H1 (cell line): ENCODE measurements around the gene THEMIS. TPM values are rescaled to one million over a fixed set of nuclear protein-coding genes. Genes with fewer than 3 reads are reported as not detected.

Source experiments
- BRCA1 ChIP-seq: IDR thresholded peaks from 2 replicates; pipeline ENCODE4 v1.6.1; 2012; ENCODE audit warnings: low read depth, low read length, improper control_type of control experiment
- CHD2 ChIP-seq: IDR thresholded peaks from 2 replicates; pipeline ENCODE4 v1.6.1; 2012; ENCODE audit warnings: low read length, improper control_type of control experiment
- RFX5 ChIP-seq: IDR thresholded peaks from 2 replicates; pipeline ENCODE4 v1.6.1; 2011; ENCODE audit warnings: low read depth, low read length, improper control_type of control experiment, borderline replicate concordance
- SIX5 ChIP-seq: IDR thresholded peaks from 2 replicates; pipeline ENCODE4 v1.6.1; 2011; ENCODE audit warnings: mild to moderate bottlenecking, low read depth, low read length
- polyA plus RNA-seq, 7 experiments: library from polyadenylated mRNA; depleted of rRNA in 3 of 7; stranded (reverse) in 5 of 7; unstranded in 2 of 7; fragments of >200 nt in 5 of 7; fragments of 200-250 nt in 2 of 7; gene quantifications; 1 replicate in 5 of 7; 2 replicates in 1 of 7; 4 replicates in 1 of 7; pipeline versions ENCODE4 v1.2.1 to v1.2.3, GENCODE V29; 2011 to 2013; ENCODE audit warnings: missing spikeins in 2 of 7, mixed read lengths in 2 of 7
- total RNA-seq: library from RNA; stranded (reverse); fragmentation: NEBNext Ultra II Directional; extraction: Animal tissue kit (Norgen Biotek cat#: 25700); gene quantifications from 2 replicates; pipeline ENCODE4 v1.2.1, GENCODE V29; 2021
- TF ChIP-seq, protein P1 (sequence below): fragments of 300-600 bp; sonication (generic); IDR thresholded peaks from 2 replicates; pipeline ENCODE4 v1.7.1; 2012; ENCODE audit warnings: low read length, moderate library complexity, mild to moderate bottlenecking, inconsistent platforms; ENCODE audit not compliant: insufficient replicate concordance

The THEMIS gene
- total and polyA plus RNA-seq, 2 of the 8 experiments (the other 6 are each of a cell fraction or from before 2014, with no cell fraction given): not detected

DNA sequence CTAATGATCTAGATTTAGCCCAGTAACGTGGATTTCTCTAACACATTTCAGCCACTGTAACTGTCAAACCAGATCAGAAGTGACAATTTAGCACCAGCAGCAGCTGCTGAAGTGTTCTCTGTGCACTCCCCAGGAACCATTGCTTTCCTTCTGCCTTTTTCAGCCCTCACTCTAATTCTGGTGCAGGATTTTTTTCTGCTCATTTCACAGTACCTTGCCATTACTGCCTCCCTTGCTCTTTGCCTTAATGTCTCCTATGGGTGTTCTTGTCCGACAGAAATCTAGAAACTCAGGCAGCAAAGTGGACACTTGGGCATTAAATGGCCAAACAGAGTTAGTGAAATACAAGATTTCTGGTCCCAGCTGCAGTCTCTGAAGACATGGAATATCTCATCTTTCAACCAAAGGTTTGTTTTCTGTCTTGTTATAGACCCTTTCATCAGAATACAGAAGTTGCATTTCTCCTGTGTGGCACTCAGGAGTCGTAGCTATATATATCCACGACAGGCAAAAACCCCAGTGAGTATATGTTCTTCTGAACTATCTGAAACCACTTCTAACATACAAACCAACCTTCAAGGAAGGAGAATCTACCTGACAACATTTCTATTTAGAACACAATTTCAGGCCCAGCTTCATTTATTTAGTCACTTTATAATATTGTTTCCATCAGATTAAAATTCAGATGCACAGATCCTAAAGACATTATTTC lies 92.9 kb downstream of the THEMIS start (continued):
- TF ChIP-seq, protein P1, sequence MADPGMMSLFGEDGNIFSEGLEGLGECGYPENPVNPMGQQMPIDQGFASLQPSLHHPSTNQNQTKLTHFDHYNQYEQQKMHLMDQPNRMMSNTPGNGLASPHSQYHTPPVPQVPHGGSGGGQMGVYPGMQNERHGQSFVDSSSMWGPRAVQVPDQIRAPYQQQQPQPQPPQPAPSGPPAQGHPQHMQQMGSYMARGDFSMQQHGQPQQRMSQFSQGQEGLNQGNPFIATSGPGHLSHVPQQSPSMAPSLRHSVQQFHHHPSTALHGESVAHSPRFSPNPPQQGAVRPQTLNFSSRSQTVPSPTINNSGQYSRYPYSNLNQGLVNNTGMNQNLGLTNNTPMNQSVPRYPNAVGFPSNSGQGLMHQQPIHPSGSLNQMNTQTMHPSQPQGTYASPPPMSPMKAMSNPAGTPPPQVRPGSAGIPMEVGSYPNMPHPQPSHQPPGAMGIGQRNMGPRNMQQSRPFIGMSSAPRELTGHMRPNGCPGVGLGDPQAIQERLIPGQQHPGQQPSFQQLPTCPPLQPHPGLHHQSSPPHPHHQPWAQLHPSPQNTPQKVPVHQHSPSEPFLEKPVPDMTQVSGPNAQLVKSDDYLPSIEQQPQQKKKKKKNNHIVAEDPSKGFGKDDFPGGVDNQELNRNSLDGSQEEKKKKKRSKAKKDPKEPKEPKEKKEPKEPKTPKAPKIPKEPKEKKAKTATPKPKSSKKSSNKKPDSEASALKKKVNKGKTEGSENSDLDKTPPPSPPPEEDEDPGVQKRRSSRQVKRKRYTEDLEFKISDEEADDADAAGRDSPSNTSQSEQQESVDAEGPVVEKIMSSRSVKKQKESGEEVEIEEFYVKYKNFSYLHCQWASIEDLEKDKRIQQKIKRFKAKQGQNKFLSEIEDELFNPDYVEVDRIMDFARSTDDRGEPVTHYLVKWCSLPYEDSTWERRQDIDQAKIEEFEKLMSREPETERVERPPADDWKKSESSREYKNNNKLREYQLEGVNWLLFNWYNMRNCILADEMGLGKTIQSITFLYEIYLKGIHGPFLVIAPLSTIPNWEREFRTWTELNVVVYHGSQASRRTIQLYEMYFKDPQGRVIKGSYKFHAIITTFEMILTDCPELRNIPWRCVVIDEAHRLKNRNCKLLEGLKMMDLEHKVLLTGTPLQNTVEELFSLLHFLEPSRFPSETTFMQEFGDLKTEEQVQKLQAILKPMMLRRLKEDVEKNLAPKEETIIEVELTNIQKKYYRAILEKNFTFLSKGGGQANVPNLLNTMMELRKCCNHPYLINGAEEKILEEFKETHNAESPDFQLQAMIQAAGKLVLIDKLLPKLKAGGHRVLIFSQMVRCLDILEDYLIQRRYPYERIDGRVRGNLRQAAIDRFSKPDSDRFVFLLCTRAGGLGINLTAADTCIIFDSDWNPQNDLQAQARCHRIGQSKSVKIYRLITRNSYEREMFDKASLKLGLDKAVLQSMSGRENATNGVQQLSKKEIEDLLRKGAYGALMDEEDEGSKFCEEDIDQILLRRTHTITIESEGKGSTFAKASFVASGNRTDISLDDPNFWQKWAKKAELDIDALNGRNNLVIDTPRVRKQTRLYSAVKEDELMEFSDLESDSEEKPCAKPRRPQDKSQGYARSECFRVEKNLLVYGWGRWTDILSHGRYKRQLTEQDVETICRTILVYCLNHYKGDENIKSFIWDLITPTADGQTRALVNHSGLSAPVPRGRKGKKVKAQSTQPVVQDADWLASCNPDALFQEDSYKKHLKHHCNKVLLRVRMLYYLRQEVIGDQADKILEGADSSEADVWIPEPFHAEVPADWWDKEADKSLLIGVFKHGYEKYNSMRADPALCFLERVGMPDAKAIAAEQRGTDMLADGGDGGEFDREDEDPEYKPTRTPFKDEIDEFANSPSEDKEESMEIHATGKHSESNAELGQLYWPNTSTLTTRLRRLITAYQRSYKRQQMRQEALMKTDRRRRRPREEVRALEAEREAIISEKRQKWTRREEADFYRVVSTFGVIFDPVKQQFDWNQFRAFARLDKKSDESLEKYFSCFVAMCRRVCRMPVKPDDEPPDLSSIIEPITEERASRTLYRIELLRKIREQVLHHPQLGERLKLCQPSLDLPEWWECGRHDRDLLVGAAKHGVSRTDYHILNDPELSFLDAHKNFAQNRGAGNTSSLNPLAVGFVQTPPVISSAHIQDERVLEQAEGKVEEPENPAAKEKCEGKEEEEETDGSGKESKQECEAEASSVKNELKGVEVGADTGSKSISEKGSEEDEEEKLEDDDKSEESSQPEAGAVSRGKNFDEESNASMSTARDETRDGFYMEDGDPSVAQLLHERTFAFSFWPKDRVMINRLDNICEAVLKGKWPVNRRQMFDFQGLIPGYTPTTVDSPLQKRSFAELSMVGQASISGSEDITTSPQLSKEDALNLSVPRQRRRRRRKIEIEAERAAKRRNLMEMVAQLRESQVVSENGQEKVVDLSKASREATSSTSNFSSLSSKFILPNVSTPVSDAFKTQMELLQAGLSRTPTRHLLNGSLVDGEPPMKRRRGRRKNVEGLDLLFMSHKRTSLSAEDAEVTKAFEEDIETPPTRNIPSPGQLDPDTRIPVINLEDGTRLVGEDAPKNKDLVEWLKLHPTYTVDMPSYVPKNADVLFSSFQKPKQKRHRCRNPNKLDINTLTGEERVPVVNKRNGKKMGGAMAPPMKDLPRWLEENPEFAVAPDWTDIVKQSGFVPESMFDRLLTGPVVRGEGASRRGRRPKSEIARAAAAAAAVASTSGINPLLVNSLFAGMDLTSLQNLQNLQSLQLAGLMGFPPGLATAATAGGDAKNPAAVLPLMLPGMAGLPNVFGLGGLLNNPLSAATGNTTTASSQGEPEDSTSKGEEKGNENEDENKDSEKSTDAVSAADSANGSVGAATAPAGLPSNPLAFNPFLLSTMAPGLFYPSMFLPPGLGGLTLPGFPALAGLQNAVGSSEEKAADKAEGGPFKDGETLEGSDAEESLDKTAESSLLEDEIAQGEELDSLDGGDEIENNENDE: no peak
- no peak for TF ChIP-seq CHD2
- TF ChIP-seq RFX5: no peak
- no peak for TF ChIP-seq SIX5
- TF ChIP-seq BRCA1: no peak
- TF ChIP-seq, all 59 proteins: peak for 0
